Left ventricle myocardium superior (tissue), 1 donor: Measurements from ENCODE around the gene INKA2. TPM values are rescaled to one million over a fixed set of nuclear protein-coding genes. Genes with fewer than 3 reads are reported as not detected.

Experiments used
- ATAC-seq: fragments of 200-7000 bp; cut with Tn5 transposase; one replicate; pipeline ENCODE4 v1.9.1; 2020; ENCODE audit warnings: mild to moderate bottlenecking, moderate library complexity
- DNase-seq: peaks from one replicate; pipeline ENCODE4 v3.0.0-alpha.2; 2020
- intact Hi-C: fragments of 100-400 bp; cut with micrococcal nuclease; formaldehyde crosslinking; loops from one replicate; pipeline ENCODE4 v1.11.0; 2022
- total RNA-seq: library from RNA; stranded (reverse); fragmentation: NEBNext Ultra II Directional; extraction: Animal tissue kit (Norgen Biotek cat#: 25700); gene quantifications from one replicate; pipeline ENCODE4 v1.2.1, GENCODE V29; 2021
- donor health status: DM: no; HTN: yes; CAD: no; lungs with severe emphysema.

The INKA2 gene
- total RNA-seq, 1 donor from 2014 or later: 23.1 TPM

DNA sequence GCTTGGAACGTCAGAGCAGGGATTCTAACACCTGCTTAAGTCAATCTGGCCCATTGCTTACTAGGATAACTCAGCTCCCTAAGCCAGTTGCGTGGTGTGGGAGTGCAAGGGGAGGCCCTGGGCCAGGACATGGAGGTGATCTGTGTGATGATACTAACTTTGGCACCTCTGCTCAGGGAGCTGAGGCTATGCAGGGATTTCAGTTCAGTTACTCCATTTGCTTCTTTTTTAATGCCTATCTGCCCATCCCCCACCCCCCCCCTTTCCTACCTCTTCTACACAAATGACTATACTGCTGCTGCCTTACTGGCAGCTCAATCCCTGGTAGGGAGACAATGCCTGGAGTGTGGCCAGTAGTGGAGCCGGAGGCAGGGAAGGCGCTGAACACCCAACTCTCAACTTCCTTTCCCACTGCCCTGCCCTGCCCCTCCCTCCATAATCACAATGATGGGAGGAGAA, 19.5 kb downstream of the INKA2 start:
- intact Hi-C loops: no loop called here
- ATAC-seq (peak; percentile 50), DNase-seq (peak; percentile 64)

GRCh38 chr1:111719135-111719534, 20.1 kb downstream of the INKA2 start:
- intact Hi-C loops: no loop called here
- peak; percentile 25 for DNase-seq
- ATAC-seq: no peak

- DNase-seq (no peak), ATAC-seq (no peak)
- intact Hi-C loops: no loop called here
Observed at GRCh38 chr1:111717450-111717849, 21.7 kb downstream of the INKA2 start.

GRCh38 chr1:111716333-111716732, 22.9 kb downstream of the INKA2 start:
- intact Hi-C loops: no loop called here
- ATAC-seq: no peak
- DNase-seq: no peak

GRCh38 chr1:111709986-111710385, 29.2 kb downstream of the INKA2 start:
- ATAC-seq (no peak), DNase-seq (no peak)
- intact Hi-C loops: loop anchor here (5.0 kb wide), 1 partner anchor 37 kb away; no protein-coding TSS in a partner anchor

- intact Hi-C loops: no loop called here
- ATAC-seq (no peak), DNase-seq (no peak)
Observed at GRCh38 chr1:111707906-111708305, 31.3 kb downstream of the INKA2 start.

- intact Hi-C loops: no loop called here
- DNase-seq (no peak), ATAC-seq (no peak)
Observed at GRCh38 chr1:111706921-111707320, 32.3 kb downstream of the INKA2 start.

- ATAC-seq (no peak), DNase-seq (no peak)
- intact Hi-C loops: no loop called here
Observed at GRCh38 chr1:111705841-111706240, 33.4 kb downstream of the INKA2 start.

DNA sequence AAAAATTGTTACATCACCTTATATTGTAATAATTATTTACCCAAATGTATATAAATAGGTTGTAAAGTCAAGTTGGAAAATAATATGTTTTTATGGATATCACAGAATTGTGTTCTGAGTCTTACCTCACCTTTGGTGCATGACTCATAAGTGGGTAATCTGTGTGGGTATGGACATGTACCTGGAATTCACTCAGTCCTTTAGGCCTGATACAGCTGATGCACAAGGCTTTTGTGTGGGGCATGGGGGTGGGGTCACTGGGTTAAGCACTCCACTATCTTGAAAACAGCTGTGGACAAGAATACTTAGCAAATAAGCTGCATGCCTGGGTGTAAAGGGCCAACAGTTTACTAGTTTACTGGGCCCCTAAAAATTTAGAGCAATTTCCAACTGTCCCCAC, 34.4 kb downstream of the INKA2 start:
- intact Hi-C loops: no loop called here
- no peak for DNase-seq
- ATAC-seq: no peak

- no peak for DNase-seq
- ATAC-seq: no peak
- intact Hi-C loops: no loop called here
Observed at GRCh38 chr1:111704240-111704639, 35.0 kb downstream of the INKA2 start.

DNA sequence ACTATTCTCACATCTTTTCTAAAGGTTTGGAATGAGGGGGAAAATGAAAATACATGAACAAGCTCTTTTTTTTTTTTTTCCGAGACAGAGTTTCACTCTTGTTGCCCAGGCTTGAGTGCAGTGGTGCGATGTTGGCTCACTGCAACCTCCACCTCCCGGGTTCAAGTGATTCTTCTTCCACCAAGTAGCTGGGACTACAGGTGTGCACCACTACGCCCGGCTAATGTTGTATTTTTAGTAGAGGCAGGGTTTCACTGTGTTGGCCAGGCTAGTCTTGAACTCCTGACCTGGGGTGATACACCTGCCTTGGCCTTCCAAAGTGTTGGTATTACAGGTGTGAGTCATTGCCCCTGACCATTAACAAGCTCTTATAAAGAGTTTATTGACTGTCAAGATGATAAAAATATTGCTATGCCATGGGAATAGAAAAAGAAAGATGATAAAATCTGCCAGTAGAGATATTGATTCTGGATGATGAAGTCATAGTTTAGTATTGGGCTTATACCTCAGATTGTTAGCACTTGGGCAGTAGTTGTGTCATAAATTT, 36.6 kb downstream of the INKA2 start:
- ATAC-seq (no peak), DNase-seq (no peak)
- intact Hi-C loops: no loop called here

DNA sequence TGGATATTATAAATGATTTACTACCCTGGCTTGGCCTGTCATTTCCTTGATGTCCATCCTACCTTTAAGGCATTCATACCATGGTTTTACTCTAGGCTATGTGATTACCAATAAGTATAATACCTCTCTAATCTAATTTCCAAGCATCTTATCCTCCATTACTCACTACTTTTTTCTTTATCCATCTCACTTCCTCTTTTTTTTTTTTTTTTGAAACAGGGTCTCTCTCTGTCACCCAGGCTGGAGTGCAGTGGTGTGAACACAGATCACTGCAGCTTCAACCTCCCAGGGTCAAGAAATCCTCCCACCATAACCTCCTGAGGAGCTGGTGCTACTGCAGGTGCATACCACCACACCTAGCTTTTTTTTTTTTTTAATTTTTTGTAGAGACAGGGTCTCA, 39.9 kb downstream of the INKA2 start:
- DNase-seq: no peak
- ATAC-seq: no peak
- intact Hi-C loops: no loop called here

- intact Hi-C loops: no loop called here
- DNase-seq: no peak
- no peak for ATAC-seq
Observed at GRCh38 chr1:111696330-111696729, 42.9 kb downstream of the INKA2 start.

GRCh38 chr1:111695801-111696200, 43.4 kb downstream of the INKA2 start:
- ATAC-seq (no peak), DNase-seq (no peak)
- intact Hi-C loops: no loop called here

GRCh38 chr1:111691886-111692285, 47.3 kb downstream of the INKA2 start:
- ATAC-seq: no peak
- intact Hi-C loops: no loop called here
- DNase-seq: no peak

DNA sequence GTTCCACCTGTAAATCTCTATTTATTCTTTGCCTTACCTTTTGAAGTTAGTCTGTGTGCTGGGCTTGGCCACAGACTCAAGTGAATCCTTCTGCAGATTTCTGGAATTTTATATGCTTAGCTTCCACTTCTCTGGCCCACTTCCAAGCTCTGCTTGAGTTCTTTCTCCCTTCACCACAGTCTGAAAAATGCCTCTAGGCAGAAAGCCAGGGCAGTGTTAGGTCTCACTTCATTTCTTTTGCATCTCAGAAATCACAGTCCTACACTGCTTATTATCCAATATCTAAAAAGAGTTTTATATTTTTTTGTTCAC, 48.9 kb downstream of the INKA2 start:
- intact Hi-C loops: no loop called here
- ATAC-seq: peak; percentile 65
- DNase-seq: no peak

Other genes with a start within 250 kb of the INKA2 start
- 4.1 TPM for gene ADORA3, start 235.8 kb downstream of the INKA2 start, total RNA-seq
- 0.64 TPM for gene TMIGD3, start 235.8 kb downstream of the INKA2 start, total RNA-seq
- 102 TPM for gene RAP1A, start 119.6 kb downstream of the INKA2 start, total RNA-seq
- 7.1 TPM for gene DDX20, start 16.5 kb upstream of the INKA2 start, total RNA-seq